ENCODE results near the gene SPNS2.

The SPNS2 gene

DNA sequence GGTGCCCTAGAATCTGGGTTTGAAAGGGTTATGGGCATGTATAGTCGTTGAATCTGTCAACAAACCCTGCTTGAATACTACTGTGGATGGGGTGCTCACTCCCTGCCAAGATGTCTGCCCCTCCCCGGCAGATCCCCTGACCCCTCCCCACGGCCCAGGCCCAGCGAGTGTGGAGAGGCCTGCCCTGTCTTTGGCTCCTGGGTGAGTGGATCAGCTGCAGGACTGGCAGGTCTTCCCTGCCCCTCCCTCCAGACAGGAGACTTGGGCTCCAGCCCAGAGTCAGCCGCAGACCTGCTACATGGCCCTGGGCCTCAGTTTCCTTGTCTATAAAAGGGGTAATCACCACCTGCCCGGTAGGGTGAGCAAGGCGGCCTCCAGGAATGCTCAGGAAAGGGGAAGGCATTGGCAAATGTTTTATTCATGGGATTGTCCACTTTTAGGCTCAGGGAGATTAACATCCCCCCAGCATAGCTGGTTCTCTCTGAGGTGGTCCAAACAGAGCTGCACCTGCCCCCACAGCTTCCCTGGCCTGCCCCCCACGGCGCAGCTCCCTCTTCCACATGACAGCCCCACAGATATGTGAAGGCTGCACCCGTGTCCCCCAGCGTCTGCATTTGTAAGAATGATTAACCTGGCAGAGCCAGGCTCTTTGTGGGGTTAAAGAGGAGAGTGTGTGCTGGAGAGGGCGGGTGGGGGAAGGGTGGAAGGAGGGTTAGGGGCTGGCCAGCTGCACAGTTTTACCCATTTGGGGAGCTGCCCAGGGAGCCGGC is 18.5 kb upstream of the SPNS2 start:
- H3K4me3 ChIP-seq (ENCODE audit: control insufficient read depth, low read depth, low read length): no peak overlapping the region
- TF ChIP-seq, protein P1, sequence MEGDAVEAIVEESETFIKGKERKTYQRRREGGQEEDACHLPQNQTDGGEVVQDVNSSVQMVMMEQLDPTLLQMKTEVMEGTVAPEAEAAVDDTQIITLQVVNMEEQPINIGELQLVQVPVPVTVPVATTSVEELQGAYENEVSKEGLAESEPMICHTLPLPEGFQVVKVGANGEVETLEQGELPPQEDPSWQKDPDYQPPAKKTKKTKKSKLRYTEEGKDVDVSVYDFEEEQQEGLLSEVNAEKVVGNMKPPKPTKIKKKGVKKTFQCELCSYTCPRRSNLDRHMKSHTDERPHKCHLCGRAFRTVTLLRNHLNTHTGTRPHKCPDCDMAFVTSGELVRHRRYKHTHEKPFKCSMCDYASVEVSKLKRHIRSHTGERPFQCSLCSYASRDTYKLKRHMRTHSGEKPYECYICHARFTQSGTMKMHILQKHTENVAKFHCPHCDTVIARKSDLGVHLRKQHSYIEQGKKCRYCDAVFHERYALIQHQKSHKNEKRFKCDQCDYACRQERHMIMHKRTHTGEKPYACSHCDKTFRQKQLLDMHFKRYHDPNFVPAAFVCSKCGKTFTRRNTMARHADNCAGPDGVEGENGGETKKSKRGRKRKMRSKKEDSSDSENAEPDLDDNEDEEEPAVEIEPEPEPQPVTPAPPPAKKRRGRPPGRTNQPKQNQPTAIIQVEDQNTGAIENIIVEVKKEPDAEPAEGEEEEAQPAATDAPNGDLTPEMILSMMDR (conservative IDR thresholded peaks at IDR 0.05; ENCODE audit: control insufficient read depth, insufficient read depth, low read depth, low read length): no peak
- no peak for DNase-seq (ENCODE audit: low read depth)

DNA sequence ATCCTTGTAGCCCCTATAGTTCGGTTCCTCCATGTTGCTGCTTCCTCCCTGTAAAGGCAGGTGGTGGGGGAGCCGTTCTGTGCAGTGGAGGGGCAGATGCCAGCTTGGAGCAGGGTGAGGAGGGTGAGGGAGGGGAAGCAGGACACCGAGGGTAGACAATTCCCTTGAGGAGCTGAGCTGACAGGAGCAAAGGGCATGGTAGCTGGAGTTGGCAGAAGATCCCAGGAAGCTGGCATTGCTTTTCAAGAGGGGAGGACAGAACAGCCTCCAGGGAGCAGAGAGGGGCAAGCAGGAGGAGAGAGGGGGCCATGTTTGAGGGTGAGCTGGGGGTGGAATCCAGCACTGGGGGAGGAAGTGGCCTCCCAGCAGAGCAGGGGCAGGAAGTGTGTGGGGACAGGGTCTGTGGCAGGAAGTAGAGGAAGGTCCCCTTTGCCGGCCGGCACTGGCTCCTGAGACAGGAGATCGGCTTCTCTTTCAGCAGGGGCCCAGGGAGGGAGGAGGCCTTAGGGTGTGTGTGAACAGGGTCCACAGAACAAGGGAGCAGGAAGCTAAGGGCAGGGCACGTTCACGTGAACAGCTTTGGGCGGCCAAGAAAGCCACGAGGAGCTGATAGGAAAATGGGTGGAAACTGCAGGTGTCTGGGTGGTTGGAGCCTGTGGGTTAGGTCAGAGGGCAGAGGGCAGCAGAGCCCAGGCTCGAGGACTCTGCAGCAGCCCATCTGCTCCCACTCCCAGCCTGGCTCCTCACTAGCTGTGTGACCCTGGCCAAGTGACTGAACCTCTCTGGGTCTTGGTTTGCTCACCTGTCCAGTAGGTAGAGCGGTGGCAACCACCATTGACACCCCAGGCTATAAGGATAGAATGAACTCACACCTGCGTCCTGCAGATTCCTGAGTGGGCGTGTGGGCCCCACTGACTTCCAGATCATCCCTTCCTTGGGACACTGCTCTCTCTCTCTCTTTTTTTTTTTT is 17.5 kb upstream of the SPNS2 start:
- no peak for DNase-seq (ENCODE audit: low read depth)
- no peak overlapping the region for H3K4me3 ChIP-seq (ENCODE audit: control insufficient read depth, low read depth, low read length)
- TF ChIP-seq, protein P1 (conservative IDR thresholded peaks at IDR 0.05; ENCODE audit: control insufficient read depth, insufficient read depth, low read depth, low read length): no peak

DNA sequence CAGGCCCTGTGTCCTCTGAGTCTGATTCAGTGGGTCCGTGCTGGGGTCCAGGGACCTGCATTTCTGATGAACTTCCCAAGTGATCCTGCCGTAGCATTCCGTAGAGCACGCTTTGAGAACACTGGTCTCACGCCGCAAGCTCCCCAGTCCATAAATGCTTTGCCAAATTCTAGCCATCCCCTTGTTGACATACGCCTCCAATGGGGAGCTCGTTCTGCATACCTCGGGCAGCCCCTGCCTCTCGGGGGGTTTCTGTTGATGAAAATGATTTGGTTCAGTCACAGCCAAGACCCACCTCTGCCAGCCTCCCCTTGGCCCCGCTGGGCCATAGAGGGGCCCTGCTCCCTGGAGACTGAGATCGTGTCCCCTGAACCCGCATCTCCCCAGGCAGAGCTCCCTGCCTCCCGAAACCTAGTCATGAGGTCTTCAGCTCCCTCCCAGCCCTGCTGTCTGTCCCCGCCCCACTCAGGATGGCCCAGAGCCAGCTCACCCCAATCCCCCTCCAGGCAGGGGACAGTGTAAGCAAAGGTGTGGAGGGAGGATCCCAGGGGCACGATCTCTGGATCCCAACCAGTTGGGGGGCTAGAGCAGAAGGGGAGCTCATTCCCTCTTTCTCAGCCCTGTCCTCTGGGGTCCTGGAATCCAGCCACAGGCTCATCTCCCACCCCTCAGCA is 16.2 kb upstream of the SPNS2 start:
- DNase-seq (ENCODE audit: low read depth): no peak
- no peak overlapping the region for H3K4me3 ChIP-seq (ENCODE audit: control insufficient read depth, low read depth, low read length)
- TF ChIP-seq, protein P1 (conservative IDR thresholded peaks at IDR 0.05; ENCODE audit: control insufficient read depth, insufficient read depth, low read depth, low read length): no peak

DNA sequence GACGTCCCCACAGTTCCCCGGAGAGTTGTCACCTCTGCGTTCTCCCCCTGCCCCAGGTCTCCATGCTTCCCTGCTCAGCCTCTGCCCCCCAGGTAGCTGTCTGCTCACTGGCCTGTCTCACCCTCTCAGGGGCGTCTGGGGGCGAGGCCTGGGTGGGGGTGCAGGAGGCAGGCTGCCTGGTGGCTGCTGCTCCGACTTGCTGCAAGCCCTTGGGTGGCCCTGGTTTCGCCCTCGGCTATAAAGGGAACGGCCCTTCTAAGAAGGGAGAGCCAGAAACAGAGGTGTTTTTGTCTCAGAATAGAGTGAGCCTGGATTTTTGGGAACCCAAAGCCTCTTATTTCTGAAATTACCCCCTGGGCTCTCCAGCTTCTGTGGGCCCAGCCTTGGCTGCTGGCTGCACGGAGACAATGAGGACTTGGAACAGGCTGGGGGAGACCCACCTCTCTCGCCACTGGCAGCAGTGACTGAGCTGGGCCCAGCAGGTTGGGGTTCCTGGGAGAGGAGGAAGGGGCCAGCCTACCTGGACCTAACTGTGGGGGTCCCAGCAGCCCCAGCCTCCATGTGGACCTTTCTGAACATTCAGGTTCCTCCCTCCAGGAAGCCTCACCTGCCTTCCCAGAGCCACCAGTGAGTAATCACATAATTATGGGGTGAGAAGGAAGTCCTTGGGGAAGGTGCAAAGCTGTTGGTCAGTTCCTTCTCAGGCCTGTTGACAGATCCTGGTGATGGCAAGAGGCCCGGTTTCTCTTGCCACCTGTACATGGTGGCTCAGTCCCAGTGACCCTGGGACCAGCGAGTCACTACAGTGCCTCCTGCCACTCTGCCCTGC is 15.5 kb upstream of the SPNS2 start:
- H3K4me3 ChIP-seq (ENCODE audit: control insufficient read depth, low read depth, low read length): no peak overlapping the region
- TF ChIP-seq, protein P1 (conservative IDR thresholded peaks at IDR 0.05; ENCODE audit: control insufficient read depth, insufficient read depth, low read depth, low read length): no peak
- no peak for DNase-seq (ENCODE audit: low read depth)

DNA sequence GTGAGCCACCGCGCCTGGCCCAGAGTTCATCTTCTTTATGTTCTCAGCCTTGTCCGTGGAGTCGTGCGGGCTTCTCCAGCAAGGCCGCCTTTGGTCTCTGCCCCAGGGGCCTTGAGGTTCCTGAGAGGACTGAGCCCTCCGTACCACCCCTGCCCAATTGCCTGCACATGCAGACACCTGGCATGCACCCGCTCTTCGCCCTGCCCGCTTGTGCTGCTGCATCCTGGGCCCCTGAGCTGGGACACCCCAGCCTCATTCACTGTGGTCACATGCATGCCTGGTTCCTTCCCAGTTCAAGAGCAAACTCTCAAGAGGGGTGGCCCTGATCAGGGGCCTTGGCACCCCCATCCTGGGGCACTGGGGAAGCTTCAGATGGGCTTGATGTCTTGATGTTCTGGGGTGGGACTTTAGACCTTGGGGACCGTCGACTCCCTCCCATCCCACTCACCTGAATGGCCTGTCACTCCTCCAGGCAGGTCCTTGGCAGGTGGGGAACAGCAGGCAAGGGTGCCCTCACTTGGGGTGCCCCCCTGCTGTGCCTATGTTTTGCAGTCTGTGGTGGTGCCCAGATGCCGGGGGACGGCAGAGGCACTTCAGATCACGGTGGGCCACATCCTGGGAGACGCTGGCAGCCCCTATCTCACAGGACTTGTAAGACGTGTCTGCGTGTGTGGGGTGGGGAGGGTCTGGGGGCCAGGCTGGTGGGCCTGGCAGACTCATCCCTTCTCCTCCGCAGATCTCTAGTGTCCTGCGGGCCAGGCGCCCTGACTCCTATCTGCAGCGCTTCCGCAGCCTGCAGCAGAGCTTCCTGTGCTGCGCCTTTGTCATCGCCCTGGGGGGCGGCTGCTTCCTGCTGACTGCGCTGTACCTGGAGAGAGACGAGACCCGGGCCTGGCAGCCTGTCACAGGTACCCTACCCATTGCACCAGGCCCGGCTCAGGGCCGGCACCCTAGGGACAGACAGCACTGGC is 12.7 kb upstream of the SPNS2 start:
- DNase-seq (ENCODE audit: low read depth): no peak
- TF ChIP-seq, protein P1 (conservative IDR thresholded peaks at IDR 0.05; ENCODE audit: control insufficient read depth, insufficient read depth, low read depth, low read length): no peak

More for the DNA sequence above, 12.7 kb upstream of the SPNS2 start:
- no peak overlapping the region for H3K4me3 ChIP-seq (ENCODE audit: control insufficient read depth, low read depth, low read length)
